VCaP (cell line): ENCODE measurements around the gene RRP9.

Experiments
- H3K27ac ChIP-seq: fragments of 450-650 bp; 2 replicates; pipeline ENCODE4 v1.5.1; 2017
- CTCF ChIP-seq: fragments of 450-650 bp; conservative IDR thresholded peaks from 2 replicates; pipeline ENCODE4 v1.5.1; 2017; ENCODE audit warnings: mild to moderate bottlenecking, moderate library complexity

Gene RRP9

GRCh38 chr3:51941798-51942602 lies at the start of gene RRP9, which contains the start of gene PARP3:
TSS of gene RRP9 (minus strand) at chr3:51941904. CDS start at chr3:51941867, 37 bp downstream.
TSS of gene PARP3 (plus strand) at chr3:51942363. CDS start at chr3:51943356, 993 bp downstream.
- peak within 1 kb of the TSS; percentile 89 for H3K27ac ChIP-seq
- TF ChIP-seq CTCF, result peak; percentile 100

- peak overlapping the region; percentile 21 for H3K27ac ChIP-seq
Observed at GRCh38 chr3:51990501-51990971, 48.8 kb upstream of the RRP9 start.

GRCh38 chr3:51988286-51989146 lies 46.8 kb upstream of the RRP9 start:
- no peak for TF ChIP-seq CTCF
- no peak overlapping the region for H3K27ac ChIP-seq

- no peak overlapping the region for H3K27ac ChIP-seq
- TF ChIP-seq CTCF, result no peak
Observed at GRCh38 chr3:51987568-51987967, 45.9 kb upstream of the RRP9 start.

- TF ChIP-seq CTCF, result no peak
- no peak overlapping the region for H3K27ac ChIP-seq
Observed at GRCh38 chr3:51986010-51986947, 44.6 kb upstream of the RRP9 start.

- peak overlapping the region; percentile 97; the same call in 1 of the 2 replicates for H3K27ac ChIP-seq
- no peak for TF ChIP-seq CTCF
Observed at GRCh38 chr3:51985063-51985462, 43.4 kb upstream of the RRP9 start.

GRCh38 chr3:51984269-51984647 lies 42.6 kb upstream of the RRP9 start:
- peak overlapping the region; percentile 97 for H3K27ac ChIP-seq
- TF ChIP-seq CTCF, result no peak
